Left ventricle myocardium superior (tissue), 1 donor: ENCODE data around the gene BMPR1B. TPM values are rescaled to one million over a fixed set of nuclear protein-coding genes. Genes with fewer than 3 reads are reported as not detected.
"Not testable (repeated sequence)": the region's sequence is repeated elsewhere in the genome, so short reads cannot be mapped to it uniquely, and the experiment has no call there.

Experiments used
- ATAC-seq: fragments of 200-7000 bp; cut with Tn5 transposase; one replicate; pipeline ENCODE4 v1.9.1; 2020; ENCODE audit warnings: mild to moderate bottlenecking, moderate library complexity
- DNase-seq: peaks from one replicate; pipeline ENCODE4 v3.0.0-alpha.2; 2020
- intact Hi-C: fragments of 100-400 bp; cut with micrococcal nuclease; formaldehyde crosslinking; loops from one replicate; pipeline ENCODE4 v1.11.0; 2022
- total RNA-seq: library from RNA; stranded (reverse); fragmentation: NEBNext Ultra II Directional; extraction: Animal tissue kit (Norgen Biotek cat#: 25700); gene quantifications from one replicate; pipeline ENCODE4 v1.2.1, GENCODE V29; 2021
- donor health status: DM: no; HTN: yes; CAD: no; lungs with severe emphysema.

Gene BMPR1B
- total RNA-seq, 1 donor from 2014 or later = 1.8 TPM

GRCh38 chr4:94819371-94820168, 61.8 kb downstream of the BMPR1B start:
- intact Hi-C loops = no loop called here
- ATAC-seq = peak; percentile 70
- DNase-seq = no peak

GRCh38 chr4:94826206-94826605, 68.5 kb downstream of the BMPR1B start:
- ATAC-seq (no peak), DNase-seq (no peak)
- intact Hi-C loops = no loop called here

- no peak for ATAC-seq
These were observed 69.8 kb downstream of the BMPR1B start for GRCh38 chr4:94827481-94828110.

GRCh38 chr4:94828882-94829281, 71.1 kb downstream of the BMPR1B start:
- DNase-seq = no peak
- intact Hi-C loops = no loop called here
- ATAC-seq = no peak

More at GRCh38 chr4:94827481-94828110, 69.8 kb downstream of the BMPR1B start:
- intact Hi-C loops = no loop called here
- DNase-seq = no peak

- DNase-seq = no peak
- intact Hi-C loops = no loop called here
- ATAC-seq = no peak
These were observed 73.9 kb downstream of the BMPR1B start for GRCh38 chr4:94831607-94832006.

- ATAC-seq, DNase-seq, intact Hi-C loops: not testable (repeated sequence)
These were observed 74.6 kb downstream of the BMPR1B start for GRCh38 chr4:94832329-94832728.

- ATAC-seq = no peak
- DNase-seq = no peak
- intact Hi-C loops = no loop called here
These were observed 75.6 kb downstream of the BMPR1B start for GRCh38 chr4:94833394-94833793.

GRCh38 chr4:94834501-94834900, 76.7 kb downstream of the BMPR1B start:
- DNase-seq = no peak
- ATAC-seq = no peak
- intact Hi-C loops = no loop called here

GRCh38 chr4:94841166-94841863, 83.6 kb downstream of the BMPR1B start:
- ATAC-seq, intact Hi-C loops, DNase-seq: not testable (repeated sequence)

- ATAC-seq = no peak
- intact Hi-C loops = no loop called here
- no peak for DNase-seq
These were observed 84.1 kb downstream of the BMPR1B start for GRCh38 chr4:94841864-94842221.

GRCh38 chr4:94843216-94843615, 85.5 kb downstream of the BMPR1B start:
- no peak for ATAC-seq
- DNase-seq = no peak
- intact Hi-C loops = no loop called here

GRCh38 chr4:94848326-94848725, 90.6 kb downstream of the BMPR1B start:
- intact Hi-C loops = no loop called here
- DNase-seq (no peak), ATAC-seq (no peak)

- ATAC-seq = no peak
- intact Hi-C loops = no loop called here
- DNase-seq = no peak
These were observed 92.1 kb downstream of the BMPR1B start for GRCh38 chr4:94849901-94850300.

GRCh38 chr4:94852616-94853015, 94.9 kb downstream of the BMPR1B start:
- no peak for ATAC-seq
- intact Hi-C loops = no loop called here
- DNase-seq = no peak

GRCh38 chr4:94856030-94856429, 98.3 kb downstream of the BMPR1B start:
- ATAC-seq = no peak
- intact Hi-C loops = no loop called here
- no peak for DNase-seq

GRCh38 chr4:94870146-94870545, 112.4 kb downstream of the BMPR1B start:
- no peak for DNase-seq
- no peak for ATAC-seq
- intact Hi-C loops = no loop called here

- no peak for ATAC-seq
- DNase-seq = no peak
- intact Hi-C loops = no loop called here
These were observed 114.0 kb downstream of the BMPR1B start for GRCh38 chr4:94871644-94872305.

- ATAC-seq (no peak), DNase-seq (no peak)
- intact Hi-C loops = no loop called here
These were observed 120.2 kb downstream of the BMPR1B start for GRCh38 chr4:94877973-94878372.

- ATAC-seq (no peak), DNase-seq (no peak)
- intact Hi-C loops = no loop called here
These were observed 123.2 kb downstream of the BMPR1B start for GRCh38 chr4:94880956-94881355.

GRCh38 chr4:94882756-94883155, 125.0 kb downstream of the BMPR1B start:
- ATAC-seq (no peak), DNase-seq (no peak)
- intact Hi-C loops = no loop called here
